ENCODE data around the gene RUNX1. TPM values are rescaled to one million over a fixed set of nuclear protein-coding genes. Genes with fewer than 3 reads are reported as not detected.

RUNX1 gene
- total and polyA plus RNA-seq, 2 donors (not counting 3 experiments of a cell fraction or from before 2014, with no cell fraction given) = 4.6 to 17.9 TPM

GRCh38 chr21:35026617-35027562 lies 22.2 kb downstream of the RUNX1 start:
- no peak overlapping the region for H3K27ac ChIP-seq (ENCODE audit: insufficient read depth, low read depth, low read length)
- intact Hi-C loops (cut with micrococcal nuclease) (loop anchor here (2.0 kb wide), 1 partner anchor 20 kb away; no protein-coding TSS in a partner anchor), dilution Hi-C loops (cut with MboI; ENCODE audit: extremely low pct_ligation_motif_present, low sequenced_read_pairs) (no loop called here)
- no peaks in the 10 kb centered on the region for H3K79me2 ChIP-seq (ENCODE audit: control insufficient read depth, insufficient read depth, low read length)
- H3K36me3 ChIP-seq (ENCODE audit: control insufficient read depth in 2 of 2, extremely low read depth in 1 of 2, insufficient read depth in 2 of 2, low read length in 2 of 2) = no peaks in the 10 kb centered on the region
- H4K20me1 ChIP-seq (replicated peaks; ENCODE audit: control insufficient read depth, extremely low read depth, insufficient read depth, low read length) = no peaks in the 10 kb centered on the region
- peaks cover 3% of the 10 kb centered on the region for H3K4me1 ChIP-seq (ENCODE audit: control insufficient read depth, extremely low read depth, insufficient read depth, low read length)
- H3K9ac ChIP-seq (replicated peaks; ENCODE audit: extremely low read depth, insufficient read depth, low read length) = no peak overlapping the region
- TF ChIP-seq CTCF (IDR thresholded peaks at IDR 0.05; ENCODE audit: extremely low read depth in 1 of 2, insufficient read depth in 1 of 2, low read depth in 1 of 2, low read length in 2 of 2) (no peak), FOS (IDR thresholded peaks at IDR 0.05; ENCODE audit: borderline replicate concordance, insufficient read depth, low read length) (no peak), GATA2 (IDR thresholded peaks at IDR 0.05; ENCODE audit: insufficient read depth, insufficient read length, low read depth, low read length) (no peak)
- peak overlapping the region; percentile 92 for H2AFZ ChIP-seq (ENCODE audit: low read depth, low read length)
- H3K4me3 ChIP-seq (replicated peaks in 1 of 3; ENCODE audit: insufficient read depth in 1 of 3, low read depth in 1 of 3, low read length in 3 of 3) = peak overlapping the region in 2 of 3 experiments; percentile 21 to 35
- H3K27me3 ChIP-seq (ENCODE audit: control insufficient read depth in 2 of 2, insufficient read depth in 2 of 2, low read length in 2 of 2) = peaks cover 26 to 31% of the 10 kb centered on the region in 2 experiments
- H3K4me2 ChIP-seq (ENCODE audit: insufficient read depth, low read length) = peak overlapping the region; percentile 73
- peak; percentile 71 for FAIRE-seq
- no peaks in the 10 kb centered on the region for H3K9me3 ChIP-seq (replicated peaks; ENCODE audit: control insufficient read depth, insufficient read depth, low read length)
- H3K9me1 ChIP-seq (replicated peaks; ENCODE audit: control insufficient read depth, extremely low read depth, insufficient read depth, low read length) = no peaks in the 10 kb centered on the region
- no TSS peak for BruUV-seq (replicated peaks)
- peak; percentile 11 for DNase-seq (ENCODE audit: low read depth, low spot score)
- CTCF ChIA-PET = interaction anchor here (0.8 to 1.6 kb wide), 6 partner anchors 11 to 281 kb away, joined by 3 to 6 read pairs (median 3); no protein-coding TSS in a partner anchor
- POLR2A ChIA-PET = no interaction called here

Data from endothelial cell of umbilical vein (primary cell).